SKM-1 treated with dmso at 0.1 percent for 144 hours (cell line): ENCODE measurements around the gene MRPS9.
A peak's percentile ranks its signal among the peaks of the same experiment; 100 is the strongest.

Experiments used
- DNase-seq: peaks from one replicate; lab custom pipeline; 2025; ENCODE audit not compliant: unreplicated experiment; lab: John Stamatoyannopoulos, UW

The MRPS9 gene

GRCh38 chr2:105117565-105117964, 79.7 kb downstream of the MRPS9 start:
- DNase-seq, result no peak

- no peak for DNase-seq
These were observed 81.1 kb downstream of the MRPS9 start for GRCh38 chr2:105118960-105119359.

- DNase-seq, result no peak
These were observed 83.6 kb downstream of the MRPS9 start for GRCh38 chr2:105121434-105121833.

GRCh38 chr2:105125428-105125827, 87.6 kb downstream of the MRPS9 start:
- DNase-seq, result no peak

GRCh38 chr2:105125920-105126319, 88.1 kb downstream of the MRPS9 start:
- DNase-seq, result no peak

- no peak for DNase-seq
These were observed 88.5 kb downstream of the MRPS9 start for GRCh38 chr2:105126336-105126735.

- no peak for DNase-seq
These were observed 89.5 kb downstream of the MRPS9 start for GRCh38 chr2:105127289-105127915.

- DNase-seq, result peak; percentile 78
These were observed 91.9 kb downstream of the MRPS9 start for GRCh38 chr2:105129722-105130232.

- DNase-seq, result no peak
These were observed 92.7 kb downstream of the MRPS9 start for GRCh38 chr2:105130546-105130945.

- DNase-seq, result no peak
These were observed 96.2 kb downstream of the MRPS9 start for GRCh38 chr2:105134081-105134480.

GRCh38 chr2:105135436-105135835, 97.6 kb downstream of the MRPS9 start:
- no peak for DNase-seq

GRCh38 chr2:105136394-105136793, 98.5 kb downstream of the MRPS9 start:
- DNase-seq, result no peak

GRCh38 chr2:105138643-105139042, 100.8 kb downstream of the MRPS9 start:
- no peak for DNase-seq

- no peak for DNase-seq
These were observed 101.8 kb downstream of the MRPS9 start for GRCh38 chr2:105139556-105140239.

GRCh38 chr2:105140240-105140568, 102.3 kb downstream of the MRPS9 start:
- no peak for DNase-seq

- DNase-seq, result no peak
These were observed 103.3 kb downstream of the MRPS9 start for GRCh38 chr2:105141099-105141614.

GRCh38 chr2:105142239-105142638, 104.4 kb downstream of the MRPS9 start:
- no peak for DNase-seq

- DNase-seq, result no peak
These were observed 105.2 kb downstream of the MRPS9 start for GRCh38 chr2:105143094-105143466.

- peak; percentile 16 for DNase-seq
These were observed 105.7 kb downstream of the MRPS9 start for GRCh38 chr2:105143467-105144151.

- no peak for DNase-seq
These were observed 106.5 kb downstream of the MRPS9 start for GRCh38 chr2:105144152-105144940.

- no peak for DNase-seq
These were observed 107.1 kb downstream of the MRPS9 start for GRCh38 chr2:105144941-105145300.
